Esophagus (tissue), 2 donors: ENCODE results near the gene LRRC10B. TPM values are rescaled to one million over a fixed set of nuclear protein-coding genes. Genes with fewer than 3 reads are reported as not detected.

Source experiments
- H3K27ac ChIP-seq, 2 donors: one replicate each; pipeline ENCODE4 v1.5.1; 2013; ENCODE audit warnings: low read depth in 2 of 2, mild to moderate bottlenecking in 2 of 2, inconsistent platforms in 1 of 2, low read length in 1 of 2, moderate library complexity in 1 of 2
- H3K27me3 ChIP-seq, 2 donors: one replicate each; pipeline ENCODE4 v1.6.1; 2013; ENCODE audit warnings: low read length in 2 of 2, control low read depth in 1 of 2, mild to moderate bottlenecking in 1 of 2; ENCODE audit not compliant: insufficient read depth in 2 of 2, control insufficient read depth in 1 of 2
- H3K36me3 ChIP-seq, 2 donors: one replicate each; pipeline ENCODE4 v1.6.1; 2013; ENCODE audit warnings: low read length in 1 of 2; ENCODE audit not compliant: control insufficient read depth in 2 of 2, insufficient read depth in 2 of 2
- H3K4me1 ChIP-seq, 2 donors: one replicate each; pipeline ENCODE4 v1.6.1; 2013; ENCODE audit warnings: low read length in 1 of 2; ENCODE audit not compliant: control insufficient read depth in 2 of 2, insufficient read depth in 2 of 2
- H3K4me3 ChIP-seq, 2 donors: one replicate each; pipeline ENCODE4 v1.5.1; 2013; ENCODE audit warnings: low read length in 2 of 2, mild to moderate bottlenecking in 2 of 2, low read depth in 1 of 2, moderate library complexity in 1 of 2
- H3K9me3 ChIP-seq, 2 donors: one replicate each; pipeline ENCODE4 v1.6.1; 2013; ENCODE audit warnings: mild to moderate bottlenecking in 2 of 2, low read depth in 1 of 2, low read length in 1 of 2, moderate library complexity in 1 of 2; ENCODE audit not compliant: control insufficient read depth in 2 of 2, insufficient read depth in 1 of 2
- WGBS, 2 donors: extraction: QIAGEN DNeasy Blood & Tissue Kit; methylation state at CpG; one replicate each; pipeline ENCODE4 v1.1.7; 2013; 5-methylcytosine and 5-hydroxymethylcytosine counted together
- polyA plus RNA-seq, 2 donors: library from polyadenylated mRNA; stranded (reverse); fragments of 200-250 nt; gene quantifications; one replicate each; pipeline ENCODE4 v1.2.3, GENCODE V29; 2013
- donor health status: healthy with polysubstance abuse.
- donor health status: Bipolar disorder and iron deficiency.

Gene LRRC10B
- polyA plus RNA-seq, 2 donors: 0.04 to 0.19 TPM

DNA sequence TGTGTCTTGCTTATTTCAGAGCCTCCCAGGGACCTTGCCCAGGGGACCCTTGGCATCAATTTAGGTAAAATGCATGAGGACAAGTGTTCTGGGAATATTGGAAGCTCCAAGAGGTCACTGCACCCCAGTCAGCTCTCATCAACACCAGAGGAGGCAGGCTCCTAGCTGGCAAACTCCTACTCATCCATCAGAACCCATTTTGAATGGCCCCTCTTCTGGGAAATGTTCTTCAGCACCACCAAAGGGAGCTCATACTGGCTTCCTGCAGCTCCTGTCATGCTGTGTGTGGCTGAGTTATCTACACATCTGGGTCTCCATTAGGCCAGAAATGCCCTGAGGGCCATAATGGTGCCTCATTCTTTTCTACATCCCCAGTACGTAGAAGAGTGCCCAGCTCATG is 17.7 kb downstream of the LRRC10B start:
- H3K9me3 ChIP-seq: no peaks in the 10 kb centered on the region
- peaks cover 0 to 2% of the 10 kb centered on the region in 2 donors for H3K27me3 ChIP-seq
- 85 to 91% methylated on average over 1 of the region's 1 CpG for WGBS, 2 donors
- peaks cover 0 to 3% of the 10 kb centered on the region in 2 donors for H3K36me3 ChIP-seq
- H3K4me1 ChIP-seq: peaks cover 0 to 3% of the 10 kb centered on the region in 2 donors
- H3K27ac ChIP-seq: no peak overlapping the region
- no peak overlapping the region for H3K4me3 ChIP-seq

GRCh38 chr11:61526956-61527731 is 18.6 kb downstream of the LRRC10B start:
- WGBS, 2 donors: 65 to 75% methylated on average over 20 of the region's 20 CpGs
- H3K27ac ChIP-seq: no peak overlapping the region
- peaks cover 0 to 3% of the 10 kb centered on the region in 2 donors for H3K36me3 ChIP-seq
- H3K4me3 ChIP-seq: no peak overlapping the region
- H3K27me3 ChIP-seq: peaks cover 0 to 2% of the 10 kb centered on the region in 2 donors
- H3K9me3 ChIP-seq: no peaks in the 10 kb centered on the region
- H3K4me1 ChIP-seq: peaks cover 0 to 3% of the 10 kb centered on the region in 2 donors

GRCh38 chr11:61528114-61528513 is 19.6 kb downstream of the LRRC10B start:
- WGBS, 2 donors: 61 to 71% methylated on average over 11 to 14 of the region's 14 CpGs
- Histone ChIP-seq H3K27me3 (peaks cover 0 to 2% of the 10 kb centered on the region in 2 donors), H3K27ac (no peak overlapping the region)

DNA sequence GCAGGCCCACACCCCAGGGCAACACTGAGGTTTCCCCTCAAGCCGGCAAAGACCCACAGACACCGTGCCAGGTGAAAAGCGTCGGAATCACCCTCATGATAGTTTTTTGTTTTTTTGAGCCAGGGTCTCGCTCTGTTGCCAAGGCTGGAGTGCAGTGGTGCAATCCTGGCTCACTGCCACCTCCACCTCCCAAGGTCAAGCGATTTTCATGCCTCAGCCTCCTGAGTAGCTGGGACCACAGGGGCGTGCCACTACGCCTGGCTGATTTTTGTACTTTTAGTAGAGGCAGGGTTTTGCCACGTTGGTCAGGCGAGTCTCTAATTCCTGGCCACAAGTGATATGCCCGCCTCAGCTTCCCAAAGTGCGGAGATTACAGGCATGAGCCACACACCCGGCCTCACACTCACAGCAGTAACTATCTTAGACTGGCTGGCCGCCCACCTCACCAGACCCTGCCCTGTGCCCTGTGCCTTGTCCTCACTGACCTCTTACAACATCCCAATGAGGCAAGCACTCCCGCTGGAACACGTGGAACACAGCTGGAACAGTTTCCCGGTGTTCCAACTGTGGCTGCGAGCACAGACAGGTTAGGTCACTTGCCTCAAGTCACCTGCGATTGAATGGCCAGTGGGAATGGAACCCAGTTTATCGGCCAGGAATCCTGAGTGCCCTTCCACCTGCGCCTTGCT is 21.1 kb downstream of the LRRC10B start:
- H3K9me3 ChIP-seq: no peaks in the 10 kb centered on the region
- peaks cover 0 to 5% of the 10 kb centered on the region in 2 donors for H3K4me1 ChIP-seq
- H3K27ac ChIP-seq: no peak overlapping the region
- no peak overlapping the region for H3K4me3 ChIP-seq
- peaks cover 0 to 3% of the 10 kb centered on the region in 2 donors for H3K36me3 ChIP-seq
- WGBS, 2 donors: 72% methylated on average over 21 of the region's 21 CpGs
- H3K27me3 ChIP-seq: peaks cover 0 to 2% of the 10 kb centered on the region in 2 donors

More at GRCh38 chr11:61528114-61528513, 19.6 kb downstream of the LRRC10B start:
- Histone ChIP-seq H3K4me1 (peaks cover 0 to 3% of the 10 kb centered on the region in 2 donors), H3K36me3 (peaks cover 0 to 3% of the 10 kb centered on the region in 2 donors), H3K4me3 (no peak overlapping the region), H3K9me3 (no peaks in the 10 kb centered on the region)

DNA sequence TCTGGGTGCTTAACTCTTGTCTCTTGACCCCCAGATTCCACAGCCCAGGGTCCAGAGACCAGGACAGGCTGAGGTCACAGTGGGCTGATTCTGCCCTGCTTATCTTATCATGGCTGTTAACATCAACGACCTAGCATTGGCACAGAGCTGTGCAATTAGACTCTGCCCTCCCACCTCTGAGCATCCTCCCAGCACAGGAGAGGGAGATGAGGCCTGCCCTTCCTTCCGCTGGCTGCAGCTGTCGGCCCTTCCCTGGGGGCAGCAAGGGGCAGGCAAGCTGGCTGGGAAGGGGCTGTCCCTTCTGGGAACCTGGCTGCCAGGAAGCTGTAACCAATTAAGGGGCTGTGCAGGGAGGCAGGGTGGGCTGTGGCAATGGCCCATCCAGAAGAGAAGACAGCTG is 22.5 kb downstream of the LRRC10B start:
- Histone ChIP-seq H3K4me3 (no peak overlapping the region), H3K36me3 (peaks cover 0 to 3% of the 10 kb centered on the region in 2 donors), H3K4me1 (peaks cover 0 to 4% of the 10 kb centered on the region in 2 donors), H3K27ac (no peak overlapping the region), H3K27me3 (peaks cover 0 to 2% of the 10 kb centered on the region in 2 donors), H3K9me3 (no peaks in the 10 kb centered on the region)
- 55 to 58% methylated on average over 3 of the region's 3 CpGs for WGBS, 2 donors

GRCh38 chr11:61532134-61533038 is 23.8 kb downstream of the LRRC10B start:
- H3K27ac ChIP-seq: no peak overlapping the region
- WGBS, 2 donors: 73 to 81% methylated on average over 10 of the region's 10 CpGs
- no peak overlapping the region for H3K4me3 ChIP-seq
- peaks cover 0 to 2% of the 10 kb centered on the region in 2 donors for H3K27me3 ChIP-seq
- peaks cover 0 to 4% of the 10 kb centered on the region in 2 donors for H3K4me1 ChIP-seq
- peaks cover 0 to 3% of the 10 kb centered on the region in 2 donors for H3K36me3 ChIP-seq
- H3K9me3 ChIP-seq: no peaks in the 10 kb centered on the region

GRCh38 chr11:61533039-61533375 is 24.5 kb downstream of the LRRC10B start:
- Histone ChIP-seq H3K9me3 (no peaks in the 10 kb centered on the region), H3K4me1 (peaks cover 0 to 4% of the 10 kb centered on the region in 2 donors), H3K27ac (no peak overlapping the region), H3K36me3 (no peaks in the 10 kb centered on the region), H3K4me3 (no peak overlapping the region), H3K27me3 (peaks cover 0 to under 1% of the 10 kb centered on the region in 2 donors)
- WGBS, 2 donors: 88 to 92% methylated on average over 16 of the region's 16 CpGs

- no peaks in the 10 kb centered on the region for H3K9me3 ChIP-seq
- H3K4me3 ChIP-seq: no peak overlapping the region
- WGBS, 2 donors: 57 to 63% methylated on average over 8 of the region's 8 CpGs
- H3K27me3 ChIP-seq: no peaks in the 10 kb centered on the region
- no peak overlapping the region for H3K27ac ChIP-seq
- no peaks in the 10 kb centered on the region for H3K36me3 ChIP-seq
- H3K4me1 ChIP-seq: peaks cover 0 to 4% of the 10 kb centered on the region in 2 donors
These were observed 24.9 kb downstream of the LRRC10B start for GRCh38 chr11:61533401-61533800.
